HL-60 (cell line): ENCODE results near the gene CAMTA1.

Experiments
- DNase-seq, 2 experiments: peaks; one replicate each; pipeline ENCODE4 v3.0.0-alpha.2; 2010 to 2020; ENCODE audit warnings: low read depth in 1 of 2, low spot score in 1 of 2
- H3K27ac ChIP-seq: fragments of 250-450 bp; sonication (Bioruptor Pico); replicated peaks from 2 replicates; pipeline ENCODE4 v1.5.1; 2020; ENCODE audit warnings: mild to moderate bottlenecking, moderate library complexity
- H3K27me3 ChIP-seq: fragments of 250-450 bp; sonication (Bioruptor Pico); 2 replicates; pipeline ENCODE4 v1.5.1; 2021; ENCODE audit warnings: mild to moderate bottlenecking, moderate library complexity; ENCODE audit not compliant: insufficient read depth, poor library complexity, severe bottlenecking
- H3K4me3 ChIP-seq: replicated peaks from 2 replicates; pipeline ENCODE4 v1.5.1; 2011; ENCODE audit warnings: mild to moderate bottlenecking, control low read depth, low read length; ENCODE audit not compliant: insufficient read depth
- GABPA ChIP-seq: IDR thresholded peaks from 2 replicates; pipeline ENCODE4 v1.6.1; 2012; ENCODE audit warnings: low read depth
- POLR2AphosphoS5 ChIP-seq: IDR thresholded peaks from 2 replicates; pipeline ENCODE4 v1.6.1; 2012; ENCODE audit warnings: low read depth
- REST ChIP-seq: IDR thresholded peaks from 2 replicates; pipeline ENCODE4 v1.6.1; 2012; ENCODE audit warnings: low read depth; ENCODE audit not compliant: insufficient replicate concordance
- SPI1 ChIP-seq: IDR thresholded peaks from 2 replicates; pipeline ENCODE4 v1.6.1; 2012; ENCODE audit warnings: low read depth, mild to moderate bottlenecking, borderline replicate concordance
- TF ChIP-seq, protein P1 (sequence below): IDR thresholded peaks from one replicate; pipeline ENCODE4 v1.5.1; 2011; ENCODE audit warnings: low read length, control low read depth, inconsistent platforms; ENCODE audit not compliant: insufficient read depth

The CAMTA1 gene

GRCh38 chr1:7186382-7187111, 401.3 kb downstream of the CAMTA1 start:
- Histone ChIP-seq H3K27me3 (no peaks in the 10 kb centered on the region), H3K27ac (no peak overlapping the region), H3K4me3 (no peak overlapping the region)
- no peak for DNase-seq
- TF ChIP-seq POLR2AphosphoS5 (no peak), GABPA (no peak), SPI1 (no peak), REST (no peak)
- TF ChIP-seq, protein P1, sequence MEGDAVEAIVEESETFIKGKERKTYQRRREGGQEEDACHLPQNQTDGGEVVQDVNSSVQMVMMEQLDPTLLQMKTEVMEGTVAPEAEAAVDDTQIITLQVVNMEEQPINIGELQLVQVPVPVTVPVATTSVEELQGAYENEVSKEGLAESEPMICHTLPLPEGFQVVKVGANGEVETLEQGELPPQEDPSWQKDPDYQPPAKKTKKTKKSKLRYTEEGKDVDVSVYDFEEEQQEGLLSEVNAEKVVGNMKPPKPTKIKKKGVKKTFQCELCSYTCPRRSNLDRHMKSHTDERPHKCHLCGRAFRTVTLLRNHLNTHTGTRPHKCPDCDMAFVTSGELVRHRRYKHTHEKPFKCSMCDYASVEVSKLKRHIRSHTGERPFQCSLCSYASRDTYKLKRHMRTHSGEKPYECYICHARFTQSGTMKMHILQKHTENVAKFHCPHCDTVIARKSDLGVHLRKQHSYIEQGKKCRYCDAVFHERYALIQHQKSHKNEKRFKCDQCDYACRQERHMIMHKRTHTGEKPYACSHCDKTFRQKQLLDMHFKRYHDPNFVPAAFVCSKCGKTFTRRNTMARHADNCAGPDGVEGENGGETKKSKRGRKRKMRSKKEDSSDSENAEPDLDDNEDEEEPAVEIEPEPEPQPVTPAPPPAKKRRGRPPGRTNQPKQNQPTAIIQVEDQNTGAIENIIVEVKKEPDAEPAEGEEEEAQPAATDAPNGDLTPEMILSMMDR, result no peak

DNA sequence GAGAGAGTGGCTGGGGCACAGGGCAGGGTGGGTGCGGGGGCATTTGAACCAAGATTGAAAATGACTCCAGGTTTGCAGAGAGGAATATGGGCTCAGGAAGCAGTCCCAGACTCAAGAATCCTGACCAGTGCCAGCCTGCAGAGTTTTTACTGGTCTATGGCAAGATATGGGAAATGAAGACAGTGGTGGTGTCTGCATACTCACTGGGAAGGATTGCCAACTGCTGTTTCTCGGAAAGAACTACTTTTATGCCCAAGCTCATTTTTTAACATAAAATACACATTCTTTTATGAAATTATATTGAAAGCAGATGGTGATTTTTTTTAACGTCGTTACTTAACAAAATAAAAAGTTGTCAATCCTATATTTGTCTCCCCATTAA, 401.8 kb downstream of the CAMTA1 start:
- no peak for DNase-seq
- Histone ChIP-seq H3K4me3 (no peak overlapping the region), H3K27ac (no peak overlapping the region), H3K27me3 (no peaks in the 10 kb centered on the region)
- no peak for TF ChIP-seq SPI1

- H3K27me3 ChIP-seq, result no peaks in the 10 kb centered on the region
- H3K27ac ChIP-seq, result no peak overlapping the region
- TF ChIP-seq, protein P1, result no peak
- TF ChIP-seq SPI1, result no peak
- no peak for TF ChIP-seq GABPA
- no peak for TF ChIP-seq REST
- no peak for TF ChIP-seq POLR2AphosphoS5
- no peak overlapping the region for H3K4me3 ChIP-seq
- DNase-seq, result no peak
Measured at GRCh38 chr1:7190261-7190660, 405.0 kb downstream of the CAMTA1 start.

GRCh38 chr1:7192453-7192852, 407.2 kb downstream of the CAMTA1 start:
- no peak overlapping the region for H3K27ac ChIP-seq
- H3K4me3 ChIP-seq, result no peak overlapping the region
- H3K27me3 ChIP-seq, result no peaks in the 10 kb centered on the region
- TF ChIP-seq GABPA (no peak), REST (no peak), SPI1 (no peak), POLR2AphosphoS5 (no peak)
- TF ChIP-seq, protein P1, result no peak
- DNase-seq, result no peak
